Karpas-422 (cell line): ENCODE measurements around the gene ALPK1. TPM values are rescaled to one million over a fixed set of nuclear protein-coding genes. Genes with fewer than 3 reads are reported as not detected.

Source experiments
- DNase-seq: peaks from one replicate; pipeline ENCODE4 v3.0.0-alpha.2; 2015
- H2AFZ ChIP-seq: fragments of 200-600 bp; sonication (generic); 2 replicates; pipeline ENCODE4 v1.6.1; 2014; ENCODE audit warnings: antibody characterized with exemption, low read length, mixed read lengths
- H3K27ac ChIP-seq: fragments of 200-600 bp; sonication (generic); 2 replicates; pipeline ENCODE4 v1.5.1; 2014; ENCODE audit warnings: mild to moderate bottlenecking, low read length, moderate library complexity
- H3K27me3 ChIP-seq: fragments of 200-600 bp; sonication (generic); 2 replicates; pipeline ENCODE4 v1.6.1; 2014; ENCODE audit warnings: low read length, mixed read lengths
- H3K36me3 ChIP-seq: fragments of 200-600 bp; sonication (generic); 2 replicates; pipeline ENCODE4 v1.6.1; 2014; ENCODE audit warnings: low read length, mixed read lengths; ENCODE audit not compliant: insufficient read depth
- H3K4me1 ChIP-seq: fragments of 200-600 bp; sonication (generic); 2 replicates; pipeline ENCODE4 v1.6.1; 2014; ENCODE audit warnings: mild to moderate bottlenecking, low read length, mixed read lengths
- H3K4me2 ChIP-seq: fragments of 200-600 bp; sonication (generic); 2 replicates; pipeline ENCODE4 v1.6.1; 2014; ENCODE audit warnings: low read length, low read depth, mild to moderate bottlenecking; ENCODE audit not compliant: poor library complexity, severe bottlenecking
- H3K4me3 ChIP-seq: fragments of 200-600 bp; sonication (generic); 2 replicates; pipeline ENCODE4 v1.5.1; 2014; ENCODE audit warnings: mild to moderate bottlenecking, antibody characterized with exemption, low read length, mixed read lengths
- H3K79me2 ChIP-seq: fragments of 200-600 bp; sonication (generic); 2 replicates; pipeline ENCODE4 v1.6.1; 2014; ENCODE audit warnings: mild to moderate bottlenecking, low read length, mixed read lengths
- H3K9ac ChIP-seq: fragments of 200-600 bp; sonication (generic); 2 replicates; pipeline ENCODE4 v1.6.0; 2014; ENCODE audit warnings: low read length
- H3K9me2 ChIP-seq: fragments of 200-600 bp; sonication (generic), shearing (Covaris generic); replicated peaks from 2 replicates; pipeline ENCODE4 v1.6.0; 2014; ENCODE audit warnings: mild to moderate bottlenecking, low read length, moderate library complexity; ENCODE audit not compliant: insufficient read depth
- H3K9me3 ChIP-seq: fragments of 300-700, 200-600 bp; sonication (generic); 2 replicates; pipeline ENCODE4 v1.6.1; 2014; ENCODE audit warnings: low read length, mixed read lengths
- H4K20me1 ChIP-seq: fragments of 200-600 bp; sonication (generic); 2 replicates; pipeline ENCODE4 v1.6.1; 2014; ENCODE audit warnings: mild to moderate bottlenecking, antibody characterized with exemption, low read length, low read depth; ENCODE audit not compliant: insufficient read depth
- total RNA-seq: library from RNA; depleted of rRNA; stranded (reverse); fragments of >200 nt; shearing (Covaris generic); gene quantifications from 2 replicates; pipeline ENCODE4 v1.2.3, GENCODE V29; 2014; ENCODE audit warnings: low replicate concordance

Gene ALPK1
- total RNA-seq, 1 experiment from 2014 or later: 32.4 TPM

GRCh38 chr4:112448306-112449132 is 151.3 kb downstream of the ALPK1 start:
- Histone ChIP-seq H3K4me3 (no peak overlapping the region), H2AFZ (no peak overlapping the region), H3K4me1 (no peaks in the 10 kb centered on the region), H3K27ac (no peak overlapping the region), H3K4me2 (no peak overlapping the region), H4K20me1 (no peaks in the 10 kb centered on the region), H3K36me3 (no peaks in the 10 kb centered on the region), H3K9me2 (no peaks in the 10 kb centered on the region), H3K27me3 (no peaks in the 10 kb centered on the region), H3K79me2 (no peaks in the 10 kb centered on the region), H3K9ac (no peak overlapping the region), H3K9me3 (peaks cover 5% of the 10 kb centered on the region)
- DNase-seq: no peak

GRCh38 chr4:112449708-112450107 is 152.5 kb downstream of the ALPK1 start:
- H3K4me1 ChIP-seq: no peaks in the 10 kb centered on the region
- H3K4me2 ChIP-seq: no peak overlapping the region
- no peak overlapping the region for H2AFZ ChIP-seq
- H3K27me3 ChIP-seq: no peaks in the 10 kb centered on the region
- H3K36me3 ChIP-seq: no peaks in the 10 kb centered on the region
- H3K4me3 ChIP-seq: no peak overlapping the region
- H4K20me1 ChIP-seq: no peaks in the 10 kb centered on the region
- H3K9me2 ChIP-seq: no peaks in the 10 kb centered on the region
- no peak overlapping the region for H3K27ac ChIP-seq
- no peak overlapping the region for H3K9ac ChIP-seq
- H3K79me2 ChIP-seq: no peaks in the 10 kb centered on the region
- no peak for DNase-seq
- peaks cover 5% of the 10 kb centered on the region for H3K9me3 ChIP-seq

- no peak for DNase-seq
Observed at GRCh38 chr4:112451104-112451503, 153.9 kb downstream of the ALPK1 start.

GRCh38 chr4:112451831-112452230 is 154.7 kb downstream of the ALPK1 start:
- Histone ChIP-seq H3K9me2 (no peaks in the 10 kb centered on the region), H3K9ac (no peak overlapping the region), H3K36me3 (no peaks in the 10 kb centered on the region), H3K4me2 (no peak overlapping the region), H4K20me1 (no peaks in the 10 kb centered on the region), H3K4me1 (no peaks in the 10 kb centered on the region), H2AFZ (no peak overlapping the region), H3K79me2 (no peaks in the 10 kb centered on the region), H3K9me3 (no peaks in the 10 kb centered on the region), H3K27me3 (no peaks in the 10 kb centered on the region), H3K4me3 (no peak overlapping the region), H3K27ac (no peak overlapping the region)
- no peak for DNase-seq

More at GRCh38 chr4:112451104-112451503, 153.9 kb downstream of the ALPK1 start:
- H3K36me3 ChIP-seq: no peaks in the 10 kb centered on the region
- no peaks in the 10 kb centered on the region for H4K20me1 ChIP-seq
- no peak overlapping the region for H3K4me3 ChIP-seq
- H3K27ac ChIP-seq: no peak overlapping the region
- no peaks in the 10 kb centered on the region for H3K27me3 ChIP-seq
- no peak overlapping the region for H2AFZ ChIP-seq
- H3K4me2 ChIP-seq: no peak overlapping the region
- no peaks in the 10 kb centered on the region for H3K9me3 ChIP-seq
- H3K79me2 ChIP-seq: no peaks in the 10 kb centered on the region
- no peaks in the 10 kb centered on the region for H3K4me1 ChIP-seq
- no peak overlapping the region for H3K9ac ChIP-seq
- no peaks in the 10 kb centered on the region for H3K9me2 ChIP-seq

- Histone ChIP-seq H3K27me3 (no peaks in the 10 kb centered on the region), H3K9me2 (no peaks in the 10 kb centered on the region), H2AFZ (no peak overlapping the region), H3K4me1 (no peaks in the 10 kb centered on the region), H3K4me2 (no peak overlapping the region), H4K20me1 (no peaks in the 10 kb centered on the region), H3K36me3 (no peaks in the 10 kb centered on the region), H3K27ac (no peak overlapping the region), H3K4me3 (no peak overlapping the region), H3K79me2 (no peaks in the 10 kb centered on the region), H3K9ac (no peak overlapping the region), H3K9me3 (no peaks in the 10 kb centered on the region)
- no peak for DNase-seq
Observed at GRCh38 chr4:112453321-112453720, 156.2 kb downstream of the ALPK1 start.

GRCh38 chr4:112472318-112472717 is 175.1 kb downstream of the ALPK1 start:
- H3K36me3 ChIP-seq: no peaks in the 10 kb centered on the region
- no peak overlapping the region for H3K27ac ChIP-seq
- H3K4me3 ChIP-seq: no peak overlapping the region
- H3K9me2 ChIP-seq: no peaks in the 10 kb centered on the region
- no peak for DNase-seq
- no peaks in the 10 kb centered on the region for H3K4me1 ChIP-seq
- H3K9ac ChIP-seq: no peak overlapping the region
- no peaks in the 10 kb centered on the region for H3K79me2 ChIP-seq
- no peak overlapping the region for H2AFZ ChIP-seq
- H3K27me3 ChIP-seq: no peaks in the 10 kb centered on the region
- H3K4me2 ChIP-seq: no peak overlapping the region
- H4K20me1 ChIP-seq: no peaks in the 10 kb centered on the region
- no peaks in the 10 kb centered on the region for H3K9me3 ChIP-seq

GRCh38 chr4:112473985-112474384 is 176.8 kb downstream of the ALPK1 start:
- no peaks in the 10 kb centered on the region for H3K9me3 ChIP-seq
- no peaks in the 10 kb centered on the region for H3K4me1 ChIP-seq
- no peak overlapping the region for H3K4me2 ChIP-seq
- H4K20me1 ChIP-seq: no peaks in the 10 kb centered on the region
- H3K9me2 ChIP-seq: no peaks in the 10 kb centered on the region
- H2AFZ ChIP-seq: no peak overlapping the region
- no peak overlapping the region for H3K27ac ChIP-seq
- no peaks in the 10 kb centered on the region for H3K79me2 ChIP-seq
- no peak for DNase-seq
- no peak overlapping the region for H3K4me3 ChIP-seq
- no peaks in the 10 kb centered on the region for H3K36me3 ChIP-seq
- H3K27me3 ChIP-seq: no peaks in the 10 kb centered on the region
- no peak overlapping the region for H3K9ac ChIP-seq

- H3K9me3 ChIP-seq: no peaks in the 10 kb centered on the region
- no peak overlapping the region for H2AFZ ChIP-seq
- H3K36me3 ChIP-seq: no peaks in the 10 kb centered on the region
- no peaks in the 10 kb centered on the region for H3K9me2 ChIP-seq
- H3K79me2 ChIP-seq: no peaks in the 10 kb centered on the region
- no peaks in the 10 kb centered on the region for H3K4me1 ChIP-seq
- no peak overlapping the region for H3K27ac ChIP-seq
- H3K27me3 ChIP-seq: no peaks in the 10 kb centered on the region
- H4K20me1 ChIP-seq: no peaks in the 10 kb centered on the region
- H3K4me2 ChIP-seq: no peak overlapping the region
- no peak overlapping the region for H3K4me3 ChIP-seq
- no peak for DNase-seq
- no peak overlapping the region for H3K9ac ChIP-seq
Observed at GRCh38 chr4:112485930-112486329, 188.8 kb downstream of the ALPK1 start.
